HG03469 (cell line): ENCODE results near the gene CHAT.

Source experiments
- ATAC-seq: cut with Tn5 transposase; IDR thresholded peaks from one replicate; pipeline ENCODE4 v1.9.1; 2021; ENCODE audit warnings: mild to moderate bottlenecking, moderate library complexity, moderate number of reproducible peaks; ENCODE audit not compliant: unreplicated experiment

Gene CHAT

GRCh38 chr10:49613882-49614241 is at the start of gene CHAT:
CHAT (plus strand) TSS chr10:49614037; CDS start chr10:49614190, 153 bp downstream.
- no peak for ATAC-seq

- no peak for ATAC-seq
These were observed 49.3 kb upstream of the CHAT start for GRCh38 chr10:49564461-49565009.

- no peak for ATAC-seq
These were observed 46.0 kb upstream of the CHAT start for GRCh38 chr10:49567810-49568209.

- ATAC-seq: peak; percentile 57
These were observed 45.6 kb upstream of the CHAT start for GRCh38 chr10:49568235-49568634.

- no peak for ATAC-seq
These were observed 44.7 kb upstream of the CHAT start for GRCh38 chr10:49569031-49569631.

GRCh38 chr10:49571388-49571787 is 42.4 kb upstream of the CHAT start:
- ATAC-seq: no peak

- no peak for ATAC-seq
These were observed 41.2 kb upstream of the CHAT start for GRCh38 chr10:49572594-49573114.

- ATAC-seq: no peak
These were observed 38.3 kb upstream of the CHAT start for GRCh38 chr10:49575489-49576072.

- no peak for ATAC-seq
These were observed 36.5 kb upstream of the CHAT start for GRCh38 chr10:49577182-49577925.

- no peak for ATAC-seq
These were observed 35.4 kb upstream of the CHAT start for GRCh38 chr10:49578392-49578791.

GRCh38 chr10:49579621-49580020 is 34.2 kb upstream of the CHAT start:
- no peak for ATAC-seq

GRCh38 chr10:49585387-49585786 is 28.4 kb upstream of the CHAT start:
- no peak for ATAC-seq

- no peak for ATAC-seq
These were observed 25.9 kb upstream of the CHAT start for GRCh38 chr10:49587981-49588380.

- ATAC-seq: no peak
These were observed 20.9 kb upstream of the CHAT start for GRCh38 chr10:49592726-49593563.

GRCh38 chr10:49593564-49593875 is 20.3 kb upstream of the CHAT start:
- ATAC-seq: no peak

GRCh38 chr10:49593998-49594397 is 19.8 kb upstream of the CHAT start:
- ATAC-seq: no peak

GRCh38 chr10:49594594-49594993 is 19.2 kb upstream of the CHAT start:
- no peak for ATAC-seq

GRCh38 chr10:49595003-49595712 is 18.7 kb upstream of the CHAT start:
- no peak for ATAC-seq

- ATAC-seq: no peak
These were observed 17.9 kb upstream of the CHAT start for GRCh38 chr10:49595713-49596492.

- ATAC-seq: no peak
These were observed 17.4 kb upstream of the CHAT start for GRCh38 chr10:49596493-49596809.
